ENCODE data around the gene CLIC3.

- no peak for TF ChIP-seq CTCF (IDR thresholded peaks at IDR 0.05 in 4 of 5, conservative IDR thresholded peaks at IDR 0.05 in 1 of 5)
- TF ChIP-seq POLR2A (IDR thresholded peaks at IDR 0.05) = no peak
These were observed 25.2 kb upstream of the CLIC3 start for GRCh38 chr9:137021568-137021978.
